Spleen (tissue), 11 donors: ENCODE measurements around the gene CHERP. TPM values are rescaled to one million over a fixed set of nuclear protein-coding genes. Genes with fewer than 3 reads are reported as not detected.

Source experiments
- DNase-seq: peaks from one replicate; pipeline ENCODE4 v3.0.0-alpha.2; 2020
- H3K27ac ChIP-seq, 8 donors: fragments of 200-600 bp; sonication (generic) in 7 of 8; 1 replicate in 4 of 8; 2 replicates in 4 of 8; pipeline versions ENCODE4 v1.5.0 to v1.8.0; 2016 to 2021; ENCODE audit warnings: inconsistent platforms in 4 of 8, mild to moderate bottlenecking in 4 of 8, moderate library complexity in 1 of 8
- H3K27me3 ChIP-seq, 7 donors: fragments of 200-600 bp; sonication (generic) in 6 of 7; replicated peaks in 1 of 7; 1 replicate in 4 of 7; 2 replicates in 3 of 7; pipeline versions ENCODE4 v1.5.0 to v1.8.0; 2016 to 2021; ENCODE audit warnings: inconsistent platforms in 3 of 7, mild to moderate bottlenecking in 1 of 7
- H3K36me3 ChIP-seq, 6 donors: fragments of 200-600 bp; sonication (generic) in 5 of 6; 1 replicate in 4 of 6; 2 replicates in 2 of 6; pipeline versions ENCODE4 v1.5.0 to v1.8.0; 2016 to 2021; ENCODE audit warnings: inconsistent platforms in 2 of 6
- H3K4me1 ChIP-seq, 6 donors: fragments of 200-600 bp; sonication (generic) in 5 of 6; 1 replicate in 3 of 6; 2 replicates in 3 of 6; pipeline versions ENCODE4 v1.5.0 to v1.8.0; 2016 to 2021; ENCODE audit warnings: inconsistent platforms in 3 of 6
- H3K4me3 ChIP-seq, 8 donors: fragments of 200-600 bp; sonication (generic) in 7 of 8; 1 replicate in 4 of 8; 2 replicates in 4 of 8; pipeline versions ENCODE4 v1.5.0 to v1.8.0; 2016 to 2021; ENCODE audit warnings: inconsistent platforms in 4 of 8, mild to moderate bottlenecking in 4 of 8, moderate library complexity in 2 of 8
- H3K9me3 ChIP-seq, 8 donors: fragments of 200-600 bp; sonication (generic) in 7 of 8; 1 replicate in 4 of 8; 2 replicates in 4 of 8; pipeline versions ENCODE4 v1.5.0 to v1.8.0; 2016 to 2021; ENCODE audit warnings: inconsistent platforms in 4 of 8
- POLR2A ChIP-seq, 3 donors: fragments of 450-650 bp; IDR thresholded peaks; one replicate each; pipeline ENCODE4 v1.5.1; 2017; ENCODE audit warnings: antibody characterized with exemption in 3 of 3, mild to moderate bottlenecking in 1 of 3
- POLR2AphosphoS5 ChIP-seq, 3 donors: sonication (generic); formaldehyde crosslinking; IDR thresholded peaks; one replicate each; pipeline ENCODE4 v1.5.1; 2017; ENCODE audit warnings: antibody characterized with exemption in 3 of 3
- WGBS, 5 donors: extraction: QIAGEN DNeasy Blood & Tissue Kit in 3 of 5; methylation state at CpG; one replicate each; pipeline versions ENCODE4 v1.1.5 to v1.1.7; 2013 to 2018; 5-methylcytosine and 5-hydroxymethylcytosine counted together
- intact Hi-C: fragments of 100-400 bp; cut with DNase I; formaldehyde crosslinking; loops from one replicate; pipeline ENCODE4 v1.15.0; 2023; ENCODE audit warnings: low total_unique reads
- polyA plus RNA-seq, 3 donors: library from polyadenylated mRNA; stranded (reverse); fragments of 200-250 nt; gene quantifications; one replicate each; pipeline ENCODE4 v1.2.1, GENCODE V29; 2013
- total RNA-seq, 7 donors: library from RNA; depleted of rRNA in 3 of 7; stranded (reverse); fragments of >200 nt in 3 of 7; fragmentation: NEBNext Ultra II Directional in 4 of 7; extraction: Animal tissue kit (Norgen Biotek cat#: 25700) in 4 of 7; gene quantifications; one replicate each; pipeline versions ENCODE4 v1.1.0 to v1.2.1, GENCODE V29; 2016 to 2021
- TF ChIP-seq, protein P1 (sequence below), 11 experiments: fragments of 200-600 bp in 7 of 11; fragments of 450-650 bp in 4 of 11; sonication (generic) in 4 of 11; IDR thresholded peaks in 8 of 11; conservative IDR thresholded peaks in 3 of 11; 1 replicate in 7 of 11; 2 replicates in 4 of 11; pipeline versions ENCODE4 v1.4.0 to v1.8.0; 2016 to 2021; ENCODE audit warnings: antibody characterized with exemption in 11 of 11, inconsistent platforms in 4 of 11, mild to moderate bottlenecking in 1 of 11
- donor health status: healthy with polysubstance abuse.
- donor health status: DM: no; HTN: no; CAD: no; lungs with moderate emphysema.
- donor health status: DM: no; HTN: no; CAD: no.
- donor health status: Bipolar disorder and iron deficiency.
- donor health status: healthy.
- donor health status: DM: no; HTN: no; CAD: no.
- donor health status: DM: yes; HTN: yes; CAD: no.

The CHERP gene
- total and polyA plus RNA-seq, 10 donors: 14.3 to 55.6 (median 27.4) TPM

- 54 to 87% (median 65%) methylated on average over 7 to 11 of the region's 11 CpGs for WGBS, 5 donors
- DNase-seq: no peak
- Histone ChIP-seq H3K27ac (peak overlapping the region; percentile 74 to 94 (median 86)), H3K36me3 (no peaks in the 10 kb centered on the region), H3K4me1 (peaks cover 72 to 100% (median 100%) of the 10 kb centered on the region in 6 donors), H3K4me3 (peak overlapping the region in 3 of 8 donors; percentile 40 to 70 (median 48)), H3K27me3 (no peaks in the 10 kb centered on the region), H3K9me3 (no peaks in the 10 kb centered on the region)
- TF ChIP-seq POLR2AphosphoS5 (IDR thresholded peaks at IDR 0.05) (no peak), POLR2A (IDR thresholded peaks at IDR 0.05) (no peak)
- TF ChIP-seq, protein P1, sequence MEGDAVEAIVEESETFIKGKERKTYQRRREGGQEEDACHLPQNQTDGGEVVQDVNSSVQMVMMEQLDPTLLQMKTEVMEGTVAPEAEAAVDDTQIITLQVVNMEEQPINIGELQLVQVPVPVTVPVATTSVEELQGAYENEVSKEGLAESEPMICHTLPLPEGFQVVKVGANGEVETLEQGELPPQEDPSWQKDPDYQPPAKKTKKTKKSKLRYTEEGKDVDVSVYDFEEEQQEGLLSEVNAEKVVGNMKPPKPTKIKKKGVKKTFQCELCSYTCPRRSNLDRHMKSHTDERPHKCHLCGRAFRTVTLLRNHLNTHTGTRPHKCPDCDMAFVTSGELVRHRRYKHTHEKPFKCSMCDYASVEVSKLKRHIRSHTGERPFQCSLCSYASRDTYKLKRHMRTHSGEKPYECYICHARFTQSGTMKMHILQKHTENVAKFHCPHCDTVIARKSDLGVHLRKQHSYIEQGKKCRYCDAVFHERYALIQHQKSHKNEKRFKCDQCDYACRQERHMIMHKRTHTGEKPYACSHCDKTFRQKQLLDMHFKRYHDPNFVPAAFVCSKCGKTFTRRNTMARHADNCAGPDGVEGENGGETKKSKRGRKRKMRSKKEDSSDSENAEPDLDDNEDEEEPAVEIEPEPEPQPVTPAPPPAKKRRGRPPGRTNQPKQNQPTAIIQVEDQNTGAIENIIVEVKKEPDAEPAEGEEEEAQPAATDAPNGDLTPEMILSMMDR (IDR thresholded peaks at IDR 0.05 in 8 of 11, conservative IDR thresholded peaks at IDR 0.05 in 3 of 11): no peak
- intact Hi-C loops: no loop called here
Observed at GRCh38 chr19:16588824-16589577, 46.8 kb upstream of the CHERP start.

GRCh38 chr19:16587833-16588823 lies 45.9 kb upstream of the CHERP start:
- H3K9me3 ChIP-seq: no peaks in the 10 kb centered on the region
- WGBS, 5 donors: 5 to 11% (median 10%) methylated on average over 20 to 26 of the region's 26 CpGs
- TF ChIP-seq, protein P1 (IDR thresholded peaks at IDR 0.05 in 8 of 11, conservative IDR thresholded peaks at IDR 0.05 in 3 of 11): no peak
- TF ChIP-seq POLR2A (IDR thresholded peaks at IDR 0.05) (peak in 1 of 3 donors; percentile 48), POLR2AphosphoS5 (IDR thresholded peaks at IDR 0.05) (peak; percentile 77 to 92 (median 91))
- peak overlapping the region; percentile 74 to 94 (median 86) for H3K27ac ChIP-seq
- H3K4me1 ChIP-seq: peaks cover 72 to 100% (median 100%) of the 10 kb centered on the region in 6 donors
- H3K27me3 ChIP-seq: no peaks in the 10 kb centered on the region
- H3K36me3 ChIP-seq: no peaks in the 10 kb centered on the region
- peak; percentile 92 for DNase-seq
- intact Hi-C loops: no loop called here
- H3K4me3 ChIP-seq: peak overlapping the region; percentile 15 to 70 (median 42)

- 14 to 35% (median 30%) methylated on average over 9 to 20 of the region's 20 CpGs for WGBS, 5 donors
- peak; percentile 94 for DNase-seq
- Histone ChIP-seq H3K4me1 (peaks cover 77 to 100% (median 100%) of the 10 kb centered on the region in 6 donors), H3K9me3 (no peaks in the 10 kb centered on the region), H3K36me3 (peaks cover 0 to 7% (median 0%) of the 10 kb centered on the region in 6 donors), H3K27me3 (no peaks in the 10 kb centered on the region), H3K4me3 (peak overlapping the region; percentile 15 to 70 (median 42)), H3K27ac (peak overlapping the region; percentile 76 to 94 (median 86))
- intact Hi-C loops: no loop called here
- TF ChIP-seq POLR2A (IDR thresholded peaks at IDR 0.05) (no peak), POLR2AphosphoS5 (IDR thresholded peaks at IDR 0.05) (peak; percentile 74 to 83 (median 76))
- TF ChIP-seq, protein P1 (IDR thresholded peaks at IDR 0.05 in 8 of 11, conservative IDR thresholded peaks at IDR 0.05 in 3 of 11): peak in 1 of 11 experiments; percentile 11
Observed at GRCh38 chr19:16586991-16587832, 45.0 kb upstream of the CHERP start.
